Stimulated activated CD4-positive, alpha-beta T cell treated with anti-CD3 and anti-CD28 coated beads, Interleukin-2, amount 100 ng/mL, for 24 hours (primary cell): ENCODE measurements around the gene TMTC3.

ENCODE experiments used
- DNase-seq, 2 donors: peaks; one replicate each; pipeline ENCODE4 v3.0.0-alpha.2; 2020

TMTC3 gene

DNA sequence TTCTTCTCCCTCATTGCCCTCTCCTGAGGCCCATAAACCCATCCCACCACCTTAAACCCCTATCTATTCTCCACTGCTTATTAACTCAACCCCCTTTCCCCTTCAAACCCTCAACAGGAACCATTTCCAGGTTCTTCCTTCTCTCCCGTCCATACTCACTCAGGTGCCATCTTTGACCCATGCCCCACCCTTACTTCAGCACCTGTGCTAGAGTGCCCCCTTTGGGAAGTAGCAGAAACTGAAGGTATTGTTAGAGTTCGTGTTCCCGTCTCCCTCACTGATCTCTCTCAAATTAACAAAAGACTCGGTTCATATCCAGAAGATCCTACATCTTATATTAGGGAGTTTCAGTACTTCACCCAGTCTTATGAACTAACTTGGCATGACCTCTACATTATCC, 86.6 kb downstream of the TMTC3 start:
- no peak for DNase-seq

DNA sequence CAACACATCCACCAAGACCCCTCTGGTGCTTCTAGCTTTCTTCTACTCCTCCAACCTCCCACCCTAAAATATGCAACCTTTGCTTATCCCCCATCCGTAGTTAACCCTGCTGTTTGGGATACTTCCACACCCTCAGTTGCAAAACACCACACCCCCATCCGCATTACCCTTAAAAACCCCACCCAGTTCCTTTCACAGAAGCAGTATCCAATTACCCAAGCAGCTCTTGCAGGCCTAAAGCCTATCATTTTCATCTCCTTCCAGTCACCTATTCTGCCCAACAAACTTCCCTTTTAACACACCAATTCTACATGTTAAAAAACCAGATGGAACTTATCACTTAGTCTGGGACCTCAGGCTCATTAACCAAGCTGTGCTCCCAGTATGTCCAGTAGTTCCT, 88.2 kb downstream of the TMTC3 start:
- DNase-seq = no peak

DNA sequence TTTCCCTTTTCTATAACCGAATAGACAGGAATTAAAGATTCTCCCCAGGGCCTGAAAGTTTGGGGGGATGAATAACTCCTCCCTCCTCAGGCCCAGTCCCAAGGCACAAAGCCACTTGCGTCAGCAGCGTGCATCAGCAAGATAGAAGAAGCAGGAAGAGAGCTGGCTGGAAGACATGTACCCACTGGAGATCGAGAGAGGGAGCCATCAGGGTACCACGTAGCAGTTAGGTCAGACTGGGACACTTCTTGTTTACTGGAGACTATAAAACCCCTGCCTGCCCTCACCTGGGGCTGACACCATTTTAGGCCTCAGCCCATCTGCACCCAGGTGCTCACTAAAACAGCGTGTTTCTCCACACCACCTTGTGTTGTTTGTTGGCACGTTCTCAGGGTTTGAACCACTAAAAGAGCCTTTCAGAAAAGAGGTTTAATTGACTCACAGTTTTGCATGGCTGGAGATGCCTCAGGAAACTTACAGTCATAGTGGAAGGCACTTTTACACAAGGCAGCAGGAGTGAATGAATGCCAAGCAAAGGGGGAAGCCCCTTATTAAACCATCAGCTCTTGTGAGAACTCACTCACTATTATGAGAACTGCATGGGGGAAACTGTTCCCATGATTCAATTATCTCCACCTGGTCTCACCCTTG, 93.2 kb downstream of the TMTC3 start:
- DNase-seq = peak; percentile 8 to 29

DNA sequence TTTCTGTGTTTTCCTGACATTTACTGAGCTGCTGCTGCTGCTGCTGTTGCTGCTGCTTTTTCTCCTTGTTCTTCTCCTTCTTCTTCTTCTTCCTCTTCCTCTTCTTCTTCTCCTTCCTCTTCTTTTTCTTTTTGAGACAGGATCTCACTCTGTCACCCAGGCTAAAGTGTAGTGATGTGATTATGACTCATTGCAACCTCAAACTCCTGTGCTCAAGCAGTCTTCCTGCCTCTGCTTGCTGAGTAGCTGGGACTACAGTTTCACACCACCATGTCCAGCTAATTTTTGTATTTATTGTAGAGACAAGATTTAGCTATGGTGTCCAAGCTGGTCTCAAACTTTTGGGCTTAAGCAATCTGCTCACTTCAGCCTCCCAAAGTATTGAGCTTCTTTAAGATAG, 95.8 kb downstream of the TMTC3 start:
- DNase-seq = no peak

GRCh38 chr12:88238406-88238805, 96.3 kb downstream of the TMTC3 start:
- DNase-seq = no peak

- DNase-seq = peak in 1 of 2 donors; percentile 4
Observed at GRCh38 chr12:88241862-88242570, 99.9 kb downstream of the TMTC3 start.

- DNase-seq = no peak
Observed at GRCh38 chr12:88242571-88242925, 100.4 kb downstream of the TMTC3 start.

DNA sequence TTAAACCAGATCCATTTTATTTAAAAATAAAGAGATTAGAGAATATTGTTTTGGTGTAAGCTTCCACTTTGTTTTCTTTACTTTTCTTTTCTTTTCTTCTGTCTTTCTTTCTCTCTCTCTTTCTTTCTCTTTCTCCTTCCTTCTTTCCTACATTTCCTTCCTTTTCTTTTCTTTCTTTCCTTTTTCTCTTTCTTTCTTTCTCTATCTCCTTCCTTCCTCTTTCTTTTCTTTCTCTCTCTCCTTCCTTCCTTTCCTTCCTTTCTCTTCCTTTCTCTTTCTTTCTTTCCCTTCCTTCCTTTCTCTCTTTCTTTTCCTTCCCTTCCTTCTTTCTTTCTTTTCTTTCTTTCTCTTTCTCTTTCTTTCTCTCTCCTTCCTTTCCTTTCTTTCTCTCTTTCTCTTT, 100.8 kb downstream of the TMTC3 start:
- DNase-seq = no peak

- DNase-seq = no peak
Observed at GRCh38 chr12:88243982-88244381, 101.9 kb downstream of the TMTC3 start.

GRCh38 chr12:88245905-88246304, 103.8 kb downstream of the TMTC3 start:
- no peak for DNase-seq

- no peak for DNase-seq
Observed at GRCh38 chr12:88247241-88247643, 105.1 kb downstream of the TMTC3 start.

DNA sequence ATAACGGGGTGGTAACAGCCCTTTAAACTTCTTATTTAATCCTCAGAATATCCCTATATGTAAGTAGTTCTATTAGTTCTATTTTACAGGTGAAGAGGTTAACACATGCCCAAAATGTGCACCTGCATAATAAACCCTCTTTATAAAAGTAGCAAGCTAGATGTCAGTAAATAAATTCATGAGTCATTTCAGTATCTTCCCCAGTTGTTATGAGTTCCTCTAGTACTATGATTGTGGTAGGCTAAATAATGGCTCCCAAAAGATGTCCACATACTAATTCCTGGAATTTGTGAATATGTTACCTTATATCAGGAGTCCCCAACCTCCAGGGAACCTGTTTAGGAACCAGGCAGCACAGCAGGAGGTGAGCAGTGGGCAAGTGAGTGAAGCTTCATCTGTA, 106.5 kb downstream of the TMTC3 start:
- DNase-seq = no peak
